ENCODE measurements around the gene UBE2L3. TPM values are rescaled to one million over a fixed set of nuclear protein-coding genes. Genes with fewer than 3 reads are reported as not detected.
A peak's percentile ranks its signal among the peaks of the same experiment; 100 is the strongest.
"Not testable (repeated sequence)": the region's sequence is repeated elsewhere in the genome, so short reads cannot be mapped to it uniquely, and the experiment has no call there.

Gene UBE2L3
- total and polyA plus RNA-seq, 10 of the 15 experiments (the other 5 are each of a cell fraction or from before 2014, with no cell fraction given): 55.7 to 168 (median 113) TPM

DNA sequence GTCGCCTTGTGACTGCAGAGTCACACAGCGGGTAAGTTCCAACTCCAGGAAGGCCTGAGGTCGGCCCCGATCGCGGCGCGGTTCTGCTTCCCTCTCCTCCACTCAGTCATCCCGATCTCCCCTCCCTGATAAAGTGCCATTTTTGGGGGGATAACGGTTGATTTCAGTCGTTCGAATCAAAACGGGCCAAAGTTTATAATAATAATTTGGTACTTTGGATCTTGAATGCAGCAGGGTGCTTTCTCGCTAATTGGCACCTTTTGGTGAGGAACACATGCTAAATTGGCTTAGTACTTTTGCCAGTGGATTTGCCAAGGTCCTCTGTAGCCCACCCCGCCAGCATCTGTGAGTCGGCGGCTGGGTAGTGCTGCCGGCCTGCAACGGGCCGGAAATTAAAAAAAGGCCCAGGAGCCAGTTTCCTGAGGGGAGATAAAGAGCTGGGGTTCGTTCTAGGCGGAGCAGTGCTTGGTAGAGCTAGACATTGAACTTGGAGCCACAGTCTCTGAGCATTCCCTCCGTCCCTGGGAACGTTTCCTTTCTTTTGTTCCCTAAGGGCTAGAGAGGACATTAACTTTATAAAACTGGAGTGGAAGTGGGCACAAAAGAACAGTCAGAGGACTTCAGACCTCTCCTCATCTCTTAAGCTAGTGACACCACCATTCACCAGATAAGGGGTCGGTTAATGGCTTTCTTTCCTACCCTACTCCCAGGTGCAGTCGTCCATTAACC is 997 bp downstream of the UBE2L3 start:
- Histone ChIP-seq H3K4me1 (ENCODE audit: control insufficient read depth, insufficient read depth, low read length) (peaks cover 9% of the 10 kb centered on the region), H4K20me1 (ENCODE audit: control insufficient read depth, insufficient read depth) (peaks cover 20% of the 10 kb centered on the region), H3K9me3 (replicated peaks; ENCODE audit: control insufficient read depth, insufficient read depth, low read length) (no peaks in the 10 kb centered on the region), H3K4me2 (ENCODE audit: control insufficient read depth, insufficient read depth) (peak overlapping the region; percentile 94), H3K79me2 (ENCODE audit: control insufficient read depth, insufficient read depth, low read length) (peaks cover 61% of the 10 kb centered on the region), H3K4me3 (peak overlapping the region; percentile 96), H3K9ac (ENCODE audit: control insufficient read depth, insufficient read depth, low read length) (peak overlapping the region; percentile 93), H3K36me3 (ENCODE audit: control insufficient read depth in 2 of 2, insufficient read depth in 2 of 2, low read length in 1 of 2) (peaks cover 0 to 4% of the 10 kb centered on the region in 2 experiments; a peak in 2 of 4 replicates), H3K27me3 (replicated peaks in 1 of 2; ENCODE audit: control insufficient read depth in 2 of 2, insufficient read depth in 2 of 2, low read length in 1 of 2) (no peaks in the 10 kb centered on the region), H2AFZ (ENCODE audit: control insufficient read depth, low read depth, low read length) (no peak overlapping the region), H3K27ac (ENCODE audit: control insufficient read depth, insufficient read depth) (peak overlapping the region; percentile 90)
- TF ChIP-seq POLR2AphosphoS2 (IDR thresholded peaks at IDR 0.05; ENCODE audit: low read depth, low read length) (no peak), TAF1 (IDR thresholded peaks at IDR 0.05; ENCODE audit: borderline replicate concordance, low read depth, low read length) (peak; percentile 47; the same call in 1 of the 2 replicates), JUND (IDR thresholded peaks at IDR 0.05; ENCODE audit: low read depth, low read length) (no peak), GABPA (IDR thresholded peaks at IDR 0.05; ENCODE audit: low read depth) (0 out of 2 replicates have a peak, but pooled peaks have one; percentile 18)
- TF ChIP-seq, protein P1, sequence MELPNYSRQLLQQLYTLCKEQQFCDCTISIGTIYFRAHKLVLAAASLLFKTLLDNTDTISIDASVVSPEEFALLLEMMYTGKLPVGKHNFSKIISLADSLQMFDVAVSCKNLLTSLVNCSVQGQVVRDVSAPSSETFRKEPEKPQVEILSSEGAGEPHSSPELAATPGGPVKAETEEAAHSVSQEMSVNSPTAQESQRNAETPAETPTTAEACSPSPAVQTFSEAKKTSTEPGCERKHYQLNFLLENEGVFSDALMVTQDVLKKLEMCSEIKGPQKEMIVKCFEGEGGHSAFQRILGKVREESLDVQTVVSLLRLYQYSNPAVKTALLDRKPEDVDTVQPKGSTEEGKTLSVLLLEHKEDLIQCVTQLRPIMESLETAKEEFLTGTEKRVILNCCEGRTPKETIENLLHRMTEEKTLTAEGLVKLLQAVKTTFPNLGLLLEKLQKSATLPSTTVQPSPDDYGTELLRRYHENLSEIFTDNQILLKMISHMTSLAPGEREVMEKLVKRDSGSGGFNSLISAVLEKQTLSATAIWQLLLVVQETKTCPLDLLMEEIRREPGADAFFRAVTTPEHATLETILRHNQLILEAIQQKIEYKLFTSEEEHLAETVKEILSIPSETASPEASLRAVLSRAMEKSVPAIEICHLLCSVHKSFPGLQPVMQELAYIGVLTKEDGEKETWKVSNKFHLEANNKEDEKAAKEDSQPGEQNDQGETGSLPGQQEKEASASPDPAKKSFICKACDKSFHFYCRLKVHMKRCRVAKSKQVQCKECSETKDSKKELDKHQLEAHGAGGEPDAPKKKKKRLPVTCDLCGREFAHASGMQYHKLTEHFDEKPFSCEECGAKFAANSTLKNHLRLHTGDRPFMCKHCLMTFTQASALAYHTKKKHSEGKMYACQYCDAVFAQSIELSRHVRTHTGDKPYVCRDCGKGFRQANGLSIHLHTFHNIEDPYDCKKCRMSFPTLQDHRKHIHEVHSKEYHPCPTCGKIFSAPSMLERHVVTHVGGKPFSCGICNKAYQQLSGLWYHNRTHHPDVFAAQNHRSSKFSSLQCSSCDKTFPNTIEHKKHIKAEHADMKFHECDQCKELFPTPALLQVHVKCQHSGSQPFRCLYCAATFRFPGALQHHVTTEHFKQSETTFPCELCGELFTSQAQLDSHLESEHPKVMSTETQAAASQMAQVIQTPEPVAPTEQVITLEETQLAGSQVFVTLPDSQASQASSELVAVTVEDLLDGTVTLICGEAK (IDR thresholded peaks at IDR 0.05; ENCODE audit: borderline replicate concordance): peak; percentile 47; the same call in 1 of the 2 replicates
- CTCF ChIA-PET: interaction anchor here (0.6 to 2.7 kb wide), 4 partner anchors 61 to 245 kb away, joined by 3 to 13 read pairs (median 9); partner anchors contain the start of genes SDF2L1 and YDJC
- in situ Hi-C loops (cut with MboI) (no loop called here), intact Hi-C loops (cut with micrococcal nuclease; ENCODE audit: unreplicated experiment) (loop anchor here (5.0 kb wide), 1 partner anchor 49 kb away; no protein-coding TSS in a partner anchor)
- under 1% methylated on average over 26 of the region's 26 CpGs for WGBS (ENCODE audit: insufficient coverage, insufficient replicate concordance, low lambda C conversion rate, missing lambda C conversion rate)
- POLR2A ChIA-PET: interaction anchor here (0.6 to 1.7 kb wide), 6 partner anchors 20 to 1331 kb away, joined by 3 to 14 read pairs (median 6); no protein-coding TSS in a partner anchor
- no peak for DNase-seq (ENCODE audit: low read depth, low spot score)
- RAD21 ChIA-PET (ENCODE audit: unreplicated experiment): interaction anchor here (0.6 to 2.3 kb wide), 5 partner anchors 19 to 78 kb away, joined by 3 to 12 read pairs (median 4); partner anchors contain the start of gene SDF2L1
- SMC1A ChIA-PET (ENCODE audit: uncharacterized antibody, unreplicated experiment): interaction anchor here (0.9 to 2.0 kb wide), 4 partner anchors 11 to 74 kb away, joined by 3 to 12 read pairs (median 6); partner anchors contain the start of genes SDF2L1 and YDJC
- BruUV-seq (replicated peaks): no TSS peak
- ATAC-seq: peak; percentile 50
- FAIRE-seq: peak; percentile 41

DNA sequence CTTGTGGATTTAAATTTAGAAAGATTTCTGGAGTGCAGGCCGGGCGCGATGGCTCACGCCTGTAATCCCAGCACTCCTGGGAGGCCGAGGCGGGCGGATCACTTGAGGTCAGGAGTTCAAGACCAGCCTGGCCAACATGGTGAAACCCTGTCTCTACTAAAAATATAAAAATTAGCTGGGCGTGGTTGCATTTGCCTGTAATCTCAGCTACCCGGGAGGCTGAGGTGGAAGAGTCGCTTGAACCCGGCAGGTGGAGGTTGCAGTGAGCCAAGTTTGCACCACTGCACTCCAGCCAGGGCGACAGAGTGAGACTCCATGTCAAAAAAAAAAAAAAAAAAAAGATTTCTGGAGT is 1.5 kb downstream of the UBE2L3 start:
- H3K9ac ChIP-seq (ENCODE audit: control insufficient read depth, insufficient read depth, low read length): peak overlapping the region; percentile 93
- H2AFZ ChIP-seq (ENCODE audit: control insufficient read depth, low read depth, low read length); H3K9me3 ChIP-seq (replicated peaks; ENCODE audit: control insufficient read depth, insufficient read depth, low read length); H3K27me3 ChIP-seq (replicated peaks in 1 of 2; ENCODE audit: control insufficient read depth in 2 of 2, insufficient read depth in 2 of 2, low read length in 1 of 2); FAIRE-seq; in situ Hi-C loops (cut with MboI); ATAC-seq; DNase-seq (ENCODE audit: low read depth, low spot score); H3K36me3 ChIP-seq (ENCODE audit: control insufficient read depth in 2 of 2, insufficient read depth in 2 of 2, low read length in 1 of 2); BruUV-seq (replicated peaks): not testable (repeated sequence)
- WGBS (ENCODE audit: insufficient coverage, insufficient replicate concordance, low lambda C conversion rate, missing lambda C conversion rate): 30% methylated on average over 12 of the region's 12 CpGs
- CTCF ChIA-PET: interaction anchor here (0.6 to 2.7 kb wide), 5 partner anchors 19 to 245 kb away, joined by 3 to 13 read pairs (median 5); partner anchors contain the start of genes SDF2L1 and YDJC
- H3K4me3 ChIP-seq: peak overlapping the region; percentile 96
- peaks cover 11% of the 10 kb centered on the region for H3K4me1 ChIP-seq (ENCODE audit: control insufficient read depth, insufficient read depth, low read length)
- peaks cover 67% of the 10 kb centered on the region for H3K79me2 ChIP-seq (ENCODE audit: control insufficient read depth, insufficient read depth, low read length)
- RAD21 ChIA-PET (ENCODE audit: unreplicated experiment): interaction anchor here (0.6 to 2.3 kb wide), 5 partner anchors 18 to 78 kb away, joined by 3 to 12 read pairs (median 4); partner anchors contain the start of gene SDF2L1
- intact Hi-C loops (cut with micrococcal nuclease; ENCODE audit: unreplicated experiment): loop anchor here (5.0 kb wide), 1 partner anchor 48 kb away; no protein-coding TSS in a partner anchor
- peak overlapping the region; percentile 90; the same call in 1 of the 2 replicates for H3K27ac ChIP-seq (ENCODE audit: control insufficient read depth, insufficient read depth)
- POLR2A ChIA-PET: interaction anchor here (0.6 to 1.7 kb wide), 8 partner anchors 20 to 1332 kb away, joined by 3 to 14 read pairs (median 5); no protein-coding TSS in a partner anchor
- peaks cover 25% of the 10 kb centered on the region for H4K20me1 ChIP-seq (ENCODE audit: control insufficient read depth, insufficient read depth)
- H3K4me2 ChIP-seq (ENCODE audit: control insufficient read depth, insufficient read depth): peak overlapping the region; percentile 94
- SMC1A ChIA-PET (ENCODE audit: uncharacterized antibody, unreplicated experiment): interaction anchor here (0.9 to 2.0 kb wide), 4 partner anchors 10 to 74 kb away, joined by 3 to 12 read pairs (median 6); partner anchors contain the start of genes SDF2L1 and YDJC
